HEK293 (cell line): ENCODE measurements around the gene VRTN.

ENCODE experiments used
- KLF7 ChIP-seq: fragments of 450-650 bp; formaldehyde crosslinking; IDR thresholded peaks from 2 replicates; pipeline ENCODE4 v1.5.1; 2016; ENCODE audit warnings: missing biosample characterization, missing genetic modification characterization, borderline replicate concordance
- ZNF335 ChIP-seq: fragments of 450-650 bp; formaldehyde crosslinking; conservative IDR thresholded peaks from 2 replicates; pipeline ENCODE4 v1.5.1; 2016; ENCODE audit warnings: missing biosample characterization, missing genetic modification characterization

- TF ChIP-seq KLF7 (tag by site-specific recombination), result no peak
- TF ChIP-seq ZNF335 (tag by site-specific recombination), result no peak
These were observed 628 bp downstream of the VRTN start for GRCh38 chr14:74348735-74349463.
